Prostate gland (tissue), 2 donors: ENCODE results near the gene IRS2. TPM values are rescaled to one million over a fixed set of nuclear protein-coding genes. Genes with fewer than 3 reads are reported as not detected.
A peak's percentile ranks its signal among the peaks of the same experiment; 100 is the strongest.

Experiments used
- DNase-seq: peaks from one replicate; pipeline ENCODE4 v3.0.0-alpha.2; 2019; ENCODE audit warnings: low spot score
- H3K27ac ChIP-seq, 2 donors: fragments of 200-600 bp; sonication (generic); 2 replicates each; pipeline ENCODE4 v1.5.1; 2017 to 2019
- H3K27me3 ChIP-seq: fragments of 200-600 bp; sonication (generic); replicated peaks from 2 replicates; pipeline ENCODE4 v1.5.1; 2019; ENCODE audit not compliant: insufficient read depth
- H3K36me3 ChIP-seq, 2 donors: fragments of 200-600 bp; sonication (generic); 1 replicate in 1 of 2; 2 replicates in 1 of 2; pipeline versions ENCODE4 v1.5.1 to v1.8.1; 2017 to 2019
- H3K4me1 ChIP-seq: fragments of 200-600 bp; sonication (generic); replicated peaks from 2 replicates; pipeline ENCODE4 v1.5.1; 2019
- H3K4me3 ChIP-seq, 2 donors: fragments of 200-600 bp; sonication (generic); 2 replicates each; pipeline ENCODE4 v1.5.1; 2017 to 2019
- H3K9me3 ChIP-seq: fragments of 200-600 bp; sonication (generic); 2 replicates; pipeline ENCODE4 v1.5.1; 2017
- CTCF ChIP-seq, 4 experiments: fragments of 200-600 bp in 2 of 4; fragments of 450-650 bp in 2 of 4; sonication (generic) in 2 of 4; IDR thresholded peaks; 1 replicate in 3 of 4; 2 replicates in 1 of 4; pipeline ENCODE4 v1.5.1; 2016 to 2019; ENCODE audit warnings: antibody characterized with exemption in 4 of 4, mild to moderate bottlenecking in 2 of 4, moderate library complexity in 2 of 4
- POLR2A ChIP-seq: fragments of 450-650 bp; IDR thresholded peaks from one replicate; pipeline ENCODE4 v1.6.1; 2016; ENCODE audit warnings: antibody characterized with exemption, mild to moderate bottlenecking
- POLR2AphosphoS5 ChIP-seq: sonication (generic); formaldehyde crosslinking; IDR thresholded peaks from one replicate; pipeline ENCODE4 v1.6.1; 2017; ENCODE audit warnings: antibody characterized with exemption
- WGBS: methylation state at CpG from one replicate; pipeline ENCODE4 v1.1.5; 2018; 5-methylcytosine and 5-hydroxymethylcytosine counted together
- intact Hi-C: fragments of 100-400 bp; cut with DNase I; formaldehyde crosslinking; loops from one replicate; pipeline ENCODE4 v1.14.2; 2022
- total RNA-seq, 2 donors: library from RNA; depleted of rRNA; stranded (reverse); fragments of >200 nt; gene quantifications; one replicate each; pipeline ENCODE4 v1.1.0, GENCODE V29; 2016

Gene IRS2
- total RNA-seq, 2 donors from 2014 or later = 43.5 to 54.8 TPM

- Histone ChIP-seq H3K9me3 (no peaks in the 10 kb centered on the region), H3K4me3 (no peak overlapping the region), H3K27ac (no peak overlapping the region), H3K4me1 (no peaks in the 10 kb centered on the region), H3K27me3 (no peaks in the 10 kb centered on the region), H3K36me3 (no peaks in the 10 kb centered on the region)
- intact Hi-C loops = no loop called here
- no peak for TF ChIP-seq CTCF (IDR thresholded peaks at IDR 0.05)
- TF ChIP-seq POLR2A = no peak
- no peak for TF ChIP-seq POLR2AphosphoS5
- 95% methylated on average over 15 of the region's 15 CpGs for WGBS
- no peak for DNase-seq
Observed at GRCh38 chr13:109745702-109746101, 40.7 kb downstream of the IRS2 start.

GRCh38 chr13:109745060-109745459 lies 41.3 kb downstream of the IRS2 start:
- no peak overlapping the region for H3K27ac ChIP-seq
- WGBS = 89% methylated on average over 19 of the region's 19 CpGs

GRCh38 chr13:109744512-109745051 lies 41.8 kb downstream of the IRS2 start:
- no peaks in the 10 kb centered on the region for H3K36me3 ChIP-seq
- peak; percentile 69 for DNase-seq
- no peak overlapping the region for H3K4me3 ChIP-seq
- no peak overlapping the region for H3K27ac ChIP-seq
- H3K4me1 ChIP-seq = no peaks in the 10 kb centered on the region
- no peaks in the 10 kb centered on the region for H3K27me3 ChIP-seq
- TF ChIP-seq CTCF (IDR thresholded peaks at IDR 0.05) = no peak
- peak; percentile 67 for TF ChIP-seq POLR2AphosphoS5
- no peaks in the 10 kb centered on the region for H3K9me3 ChIP-seq
- intact Hi-C loops = no loop called here
- 28% methylated on average over 23 of the region's 23 CpGs for WGBS

More at GRCh38 chr13:109745060-109745459, 41.3 kb downstream of the IRS2 start:
- Histone ChIP-seq H3K4me3 (no peak overlapping the region), H3K27me3 (no peaks in the 10 kb centered on the region), H3K36me3 (no peaks in the 10 kb centered on the region), H3K9me3 (no peaks in the 10 kb centered on the region), H3K4me1 (no peaks in the 10 kb centered on the region)
- DNase-seq = no peak
- no peak for TF ChIP-seq CTCF (IDR thresholded peaks at IDR 0.05)
- no peak for TF ChIP-seq POLR2AphosphoS5
- no peak for TF ChIP-seq POLR2A
- intact Hi-C loops = no loop called here

GRCh38 chr13:109743706-109744453 lies 42.5 kb downstream of the IRS2 start:
- Histone ChIP-seq H3K36me3 (no peaks in the 10 kb centered on the region), H3K27me3 (no peaks in the 10 kb centered on the region), H3K9me3 (no peaks in the 10 kb centered on the region), H3K4me1 (no peaks in the 10 kb centered on the region), H3K27ac (no peak overlapping the region), H3K4me3 (no peak overlapping the region)
- intact Hi-C loops = no loop called here
- DNase-seq = no peak
- 45% methylated on average over 12 of the region's 12 CpGs for WGBS
- TF ChIP-seq CTCF (IDR thresholded peaks at IDR 0.05) (no peak), POLR2A (no peak), POLR2AphosphoS5 (no peak)

GRCh38 chr13:109741966-109742365 lies 44.4 kb downstream of the IRS2 start:
- no peaks in the 10 kb centered on the region for H3K36me3 ChIP-seq
- no peak for TF ChIP-seq CTCF (IDR thresholded peaks at IDR 0.05)
- no peak for TF ChIP-seq POLR2AphosphoS5
- no peak for TF ChIP-seq POLR2A
- 81% methylated on average over 7 of the region's 7 CpGs for WGBS
- no peak overlapping the region for H3K27ac ChIP-seq
- H3K27me3 ChIP-seq = no peaks in the 10 kb centered on the region
- intact Hi-C loops = no loop called here
- H3K4me1 ChIP-seq = no peaks in the 10 kb centered on the region
- DNase-seq = no peak
- H3K9me3 ChIP-seq = no peaks in the 10 kb centered on the region
- H3K4me3 ChIP-seq = no peak overlapping the region
